HepG2 (cell line): ENCODE data around the gene SETD2. TPM values are rescaled to one million over a fixed set of nuclear protein-coding genes. Genes with fewer than 3 reads are reported as not detected.

ENCODE experiments used
- ADNP ChIP-seq: sonication (generic); formaldehyde crosslinking; IDR thresholded peaks from 2 replicates; pipeline ENCODE4 v1.4.0; 2020; ENCODE audit warnings: missing genetic modification reagents
- CBFB ChIP-seq: sonication (generic); formaldehyde crosslinking; IDR thresholded peaks from 2 replicates; pipeline ENCODE4 v1.4.0; 2020; ENCODE audit warnings: missing genetic modification reagents
- EZH2 ChIP-seq: conservative IDR thresholded peaks from 2 replicates; pipeline ENCODE4 v1.6.1; 2012; ENCODE audit warnings: mild to moderate bottlenecking, low read depth, low read length, moderate library complexity
- GFI1 ChIP-seq: sonication (generic); formaldehyde crosslinking; IDR thresholded peaks from 2 replicates; pipeline ENCODE4 v1.5.0; 2020; ENCODE audit warnings: missing genetic modification reagents, mild to moderate bottlenecking, borderline replicate concordance
- GTF2F1 ChIP-seq: fragments of 150-350 bp; IDR thresholded peaks from 2 replicates; pipeline ENCODE4 v1.6.1; 2014; ENCODE audit warnings: low read length
- HOMEZ ChIP-seq: IDR thresholded peaks from 2 replicates; pipeline ENCODE4 v1.6.1; 2016; ENCODE audit warnings: low read depth
- HOXA5 ChIP-seq: sonication (generic); formaldehyde crosslinking; IDR thresholded peaks from 2 replicates; pipeline ENCODE4 v1.4.0; 2020; ENCODE audit warnings: missing genetic modification reagents
- KDM3A ChIP-seq: IDR thresholded peaks from 2 replicates; pipeline ENCODE4 v1.6.1; 2018; ENCODE audit warnings: low read depth, missing compliant biosample characterization
- MEF2D ChIP-seq: sonication (generic); formaldehyde crosslinking; IDR thresholded peaks from 2 replicates; pipeline ENCODE4 v1.5.1; 2020; ENCODE audit warnings: mild to moderate bottlenecking, missing genetic modification reagents
- MEIS2 ChIP-seq: sonication (generic); formaldehyde crosslinking; IDR thresholded peaks from 2 replicates; pipeline ENCODE4 v1.9.0; 2021; ENCODE audit warnings: mild to moderate bottlenecking, missing genetic modification reagents
- NFYC ChIP-seq: IDR thresholded peaks from 2 replicates; pipeline ENCODE4 v1.6.1; 2016; ENCODE audit warnings: missing genetic modification reagents, missing compliant biosample characterization
- NR1H2 ChIP-seq: sonication (generic); formaldehyde crosslinking; IDR thresholded peaks from 2 replicates; pipeline ENCODE4 v1.8.1; 2022; ENCODE audit warnings: low read depth, missing genetic modification reagents, borderline replicate concordance
- POLR2AphosphoS5 ChIP-seq: IDR thresholded peaks from 2 replicates; pipeline ENCODE4 v1.6.1; 2012; ENCODE audit warnings: low read depth, low read length
- SALL2 ChIP-seq: sonication (generic); formaldehyde crosslinking; IDR thresholded peaks from 2 replicates; pipeline ENCODE4 v1.8.1; 2023; ENCODE audit warnings: mild to moderate bottlenecking, missing genetic modification reagents, inconsistent platforms
- SP4 ChIP-seq: sonication (generic); formaldehyde crosslinking; IDR thresholded peaks from 2 replicates; pipeline ENCODE4 v1.8.1; 2023; ENCODE audit warnings: mild to moderate bottlenecking, missing genetic modification reagents
- STAG1 ChIP-seq: sonication (generic); formaldehyde crosslinking; IDR thresholded peaks from 2 replicates; pipeline ENCODE4 v1.4.0; 2020; ENCODE audit warnings: missing genetic modification reagents
- SYNCRIP ChIP-seq: fragments of 200-400 bp; formaldehyde crosslinking; IDR thresholded peaks from 2 replicates; pipeline ENCODE4 v1.6.1; 2018; ENCODE audit warnings: mild to moderate bottlenecking, low read depth, low read length; ENCODE audit not compliant: insufficient read depth
- THAP11 ChIP-seq: IDR thresholded peaks from 2 replicates; pipeline ENCODE4 v1.6.1; 2016; ENCODE audit warnings: missing biosample characterization, missing genetic modification reagents
- THAP7 ChIP-seq: sonication (generic); formaldehyde crosslinking; IDR thresholded peaks from 2 replicates; pipeline ENCODE4 v1.8.1; 2023; ENCODE audit warnings: mild to moderate bottlenecking, missing genetic modification reagents
- YEATS2 ChIP-seq: sonication (generic); formaldehyde crosslinking; IDR thresholded peaks from 2 replicates; pipeline ENCODE4 v1.4.0; 2020; ENCODE audit warnings: missing genetic modification reagents, borderline replicate concordance
- ZBTB39 ChIP-seq: sonication (generic); formaldehyde crosslinking; IDR thresholded peaks from 2 replicates; pipeline ENCODE4 v1.5.0; 2020; ENCODE audit warnings: missing genetic modification reagents
- ZBTB44 ChIP-seq: sonication (generic); formaldehyde crosslinking; IDR thresholded peaks from 2 replicates; pipeline ENCODE4 v1.4.0; 2020; ENCODE audit warnings: missing genetic modification reagents
- ZFP90 ChIP-seq: sonication (generic); formaldehyde crosslinking; IDR thresholded peaks from 2 replicates; pipeline ENCODE4 v1.8.0; 2022; ENCODE audit warnings: missing genetic modification reagents, mild to moderate bottlenecking, inconsistent platforms, borderline replicate concordance
- ZNF12 ChIP-seq: sonication (generic); formaldehyde crosslinking; IDR thresholded peaks from 2 replicates; pipeline ENCODE4 v1.5.0; 2020; ENCODE audit warnings: missing genetic modification reagents
- ZNF543 ChIP-seq: sonication (generic); formaldehyde crosslinking; IDR thresholded peaks from 2 replicates; pipeline ENCODE4 v1.4.0; 2020; ENCODE audit warnings: mild to moderate bottlenecking, missing genetic modification reagents
- ZNF83 ChIP-seq: sonication (generic); formaldehyde crosslinking; IDR thresholded peaks from 2 replicates; pipeline ENCODE4 v1.4.0; 2020; ENCODE audit warnings: missing genetic modification reagents, mild to moderate bottlenecking, borderline replicate concordance
- polyA plus RNA-seq, 8 experiments: library from polyadenylated mRNA; depleted of rRNA in 3 of 8; stranded (reverse) in 7 of 8; unstranded in 1 of 8; fragments of >200 nt; fragmentation: Illumina TruSeq in 4 of 8; extraction: Trizol in 4 of 8; gene quantifications; 2 replicates each; pipeline versions ENCODE4 v1.2.1 to v1.2.3, GENCODE V29; 2011 to 2016; ENCODE audit warnings: low read depth in 4 of 8, missing spikeins in 1 of 8, mixed read lengths in 1 of 8; ENCODE audit not compliant: insufficient read depth in 1 of 8
- total RNA-seq, 5 experiments: library from RNA; depleted of rRNA; stranded (reverse); fragments of >200 nt; fragmentation: Illumina TruSeq; extraction: Trizol; gene quantifications; 2 replicates each; pipeline ENCODE4 v1.2.3, GENCODE V29; 2016; ENCODE audit warnings: low read depth in 1 of 5

Gene SETD2
- total and polyA plus RNA-seq, 2 of the 13 experiments (the other 11 are each of a cell fraction or from before 2014, with no cell fraction given) = 14.2 to 24.2 TPM

- no peak; the same call in 1 of the 2 replicates for TF ChIP-seq POLR2AphosphoS5
- TF ChIP-seq SALL2 (CRISPR knock-in tag) = peak; percentile 48; the same call in 1 of the 2 replicates
- TF ChIP-seq ZNF543 = peak; percentile 53; the same call in 1 of the 2 replicates
- peak; percentile 74 for TF ChIP-seq THAP11 (CRISPR knock-in tag)
- TF ChIP-seq NR1H2 (CRISPR knock-in tag) = peak; percentile 70; the same call in 1 of the 2 replicates
- TF ChIP-seq ZFP90 (CRISPR knock-in tag) = 0 out of 2 replicates have a peak, but pooled peaks have one; percentile 77
- TF ChIP-seq THAP7 (CRISPR knock-in tag) = no peak
- TF ChIP-seq ADNP (CRISPR knock-in tag) = no peak
- TF ChIP-seq NFYC (CRISPR knock-in tag) = no peak
- TF ChIP-seq ZBTB39 = no peak
- TF ChIP-seq MEIS2 (CRISPR knock-in tag) = no peak; the same call in 1 of the 2 replicates
- peak; percentile 56; the same call in 1 of the 2 replicates for TF ChIP-seq GFI1
- TF ChIP-seq YEATS2 (CRISPR knock-in tag) = no peak
- no peak for TF ChIP-seq CBFB (CRISPR knock-in tag)
- no peak for TF ChIP-seq SP4 (CRISPR knock-in tag)
- TF ChIP-seq ZNF83 = no peak
- no peak for TF ChIP-seq KDM3A
- TF ChIP-seq GTF2F1 = no peak
- TF ChIP-seq SYNCRIP = no peak
- no peak for TF ChIP-seq MEF2D (CRISPR knock-in tag)
- no peak for TF ChIP-seq HOXA5
- TF ChIP-seq HOMEZ (CRISPR knock-in tag) = no peak
- no peak for TF ChIP-seq EZH2
- no peak for TF ChIP-seq STAG1 (CRISPR knock-in tag)
- no peak for TF ChIP-seq ZNF12 (CRISPR knock-in tag)
- no peak for TF ChIP-seq ZBTB44 (CRISPR knock-in tag)
These were observed 525 bp downstream of the SETD2 start (continued) for GRCh38 chr3:47163169-47164006.
